GM19023 (cell line): ENCODE measurements around the gene DCAF8L2.
"Not testable (repeated sequence)": the region's sequence is repeated elsewhere in the genome, so short reads cannot be mapped to it uniquely, and the experiment has no call there.

ENCODE experiments used
- ATAC-seq: cut with Tn5 transposase; IDR thresholded peaks from one replicate; pipeline ENCODE4 v1.9.1; 2021; ENCODE audit warnings: mild to moderate bottlenecking, moderate library complexity; ENCODE audit not compliant: unreplicated experiment

Gene DCAF8L2

DNA sequence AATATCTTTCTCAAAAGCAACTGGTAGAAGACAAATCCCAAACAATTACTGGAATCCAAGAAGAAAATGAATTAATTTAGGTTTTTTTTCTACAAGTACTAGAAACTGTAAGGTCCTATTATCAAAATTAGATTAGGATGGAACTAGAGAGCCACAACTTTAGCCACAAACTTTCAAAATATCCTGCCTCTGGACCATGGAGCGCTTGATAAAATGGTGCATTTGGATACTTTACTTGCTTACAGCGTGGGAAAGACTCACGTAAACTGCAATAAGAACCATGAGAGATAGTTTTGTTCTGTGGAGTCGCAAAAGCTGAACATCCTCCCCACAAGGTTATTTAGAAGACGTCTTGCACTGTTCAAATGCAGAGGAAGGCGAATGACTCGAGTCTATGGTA, at the start of gene DCAF8L2:
Gene DCAF8L2 (plus strand): TSS at position 301 of the 400 bp plus-strand sequence. CDS start 156,552 bp downstream, outside the sequence.
- no peak for ATAC-seq

DNA sequence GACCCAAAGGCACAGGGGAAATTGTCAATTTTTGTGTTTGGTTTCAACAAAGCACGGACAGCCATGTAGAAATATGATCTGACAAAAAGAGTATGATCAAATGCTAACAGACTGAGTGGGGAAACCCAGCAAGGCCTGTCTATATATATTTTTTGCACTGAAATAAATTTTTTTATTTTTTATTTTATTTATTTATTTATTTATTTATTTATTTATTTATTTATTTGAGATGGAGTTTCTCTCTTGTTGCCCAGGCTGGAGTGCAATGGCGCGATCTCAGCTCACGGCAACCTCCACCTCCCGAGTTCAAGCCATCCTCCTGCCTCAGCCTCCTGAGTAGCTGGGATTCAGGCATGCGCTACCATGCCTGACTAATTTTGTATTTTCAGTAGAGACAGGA, 49.0 kb upstream of the DCAF8L2 start:
- ATAC-seq, result not testable (repeated sequence)

- ATAC-seq, result no peak
Measured at GRCh38 chrX:27548624-27549023, 41.5 kb upstream of the DCAF8L2 start.

DNA sequence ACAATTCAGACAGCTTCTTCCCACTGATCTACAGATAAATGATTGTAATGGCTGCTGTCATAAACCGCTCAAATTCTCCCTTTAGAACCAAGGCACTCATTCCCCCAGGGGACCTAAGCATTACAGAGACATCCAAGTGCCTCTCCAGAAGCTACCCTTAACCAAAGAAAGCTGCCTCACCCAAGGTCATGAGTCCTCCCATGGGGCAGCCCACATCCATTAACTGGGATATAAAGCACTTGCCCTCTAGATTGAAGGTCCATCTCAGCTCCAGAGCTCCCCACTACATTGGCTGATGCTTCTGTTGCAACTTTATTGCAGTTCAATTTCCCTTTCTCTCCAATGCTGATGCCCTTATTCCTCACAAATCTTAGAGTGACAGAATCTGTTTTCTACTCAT, 40.5 kb upstream of the DCAF8L2 start:
- ATAC-seq, result no peak

- no peak for ATAC-seq
Measured at GRCh38 chrX:27555514-27555913, 34.6 kb upstream of the DCAF8L2 start.

- no peak for ATAC-seq
Measured at GRCh38 chrX:27565992-27566391, 24.2 kb upstream of the DCAF8L2 start.

DNA sequence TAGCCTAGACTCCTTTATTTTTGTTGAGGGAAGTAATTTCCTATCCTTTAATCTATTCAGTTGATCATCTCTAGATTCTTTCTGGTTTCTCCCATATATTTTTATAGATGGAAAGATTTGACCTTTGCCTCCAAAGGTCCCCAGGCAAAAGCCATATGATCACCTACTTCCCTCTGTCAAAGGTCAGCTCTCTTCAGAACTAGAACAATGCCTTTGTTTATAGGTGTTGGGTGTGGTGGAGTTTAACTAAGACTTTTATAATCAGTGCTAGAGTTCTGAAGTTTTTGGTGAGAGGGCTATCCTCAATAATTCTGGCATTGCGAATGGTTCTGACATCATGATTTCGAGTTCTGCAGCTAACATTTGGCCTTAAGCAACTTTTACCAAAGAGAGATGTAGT, 19.0 kb upstream of the DCAF8L2 start:
- ATAC-seq, result no peak

- ATAC-seq, result no peak
Measured at GRCh38 chrX:27575565-27575964, 14.6 kb upstream of the DCAF8L2 start.

DNA sequence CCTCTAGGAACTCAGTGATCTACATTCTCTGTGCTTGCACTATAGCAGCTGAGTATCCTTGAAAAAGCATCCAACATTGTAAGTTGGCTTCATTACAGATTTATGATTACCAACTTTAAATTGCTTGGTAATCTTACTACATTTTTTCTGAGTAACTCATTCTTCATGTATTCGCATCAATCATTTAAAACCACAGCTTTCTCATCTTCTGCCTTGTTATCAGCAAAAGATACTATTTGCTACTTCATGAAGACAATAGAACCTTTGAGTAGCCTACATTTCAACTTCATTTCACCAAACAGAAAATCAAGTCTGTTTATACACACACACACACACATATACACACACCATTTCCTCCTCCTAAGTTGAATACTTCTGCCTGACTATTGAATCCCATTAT, 6.2 kb upstream of the DCAF8L2 start:
- ATAC-seq, result no peak

GRCh38 chrX:27591938-27592337, 1.8 kb downstream of the DCAF8L2 start:
- ATAC-seq, result no peak

GRCh38 chrX:27597508-27597907, 7.4 kb downstream of the DCAF8L2 start:
- no peak for ATAC-seq

DNA sequence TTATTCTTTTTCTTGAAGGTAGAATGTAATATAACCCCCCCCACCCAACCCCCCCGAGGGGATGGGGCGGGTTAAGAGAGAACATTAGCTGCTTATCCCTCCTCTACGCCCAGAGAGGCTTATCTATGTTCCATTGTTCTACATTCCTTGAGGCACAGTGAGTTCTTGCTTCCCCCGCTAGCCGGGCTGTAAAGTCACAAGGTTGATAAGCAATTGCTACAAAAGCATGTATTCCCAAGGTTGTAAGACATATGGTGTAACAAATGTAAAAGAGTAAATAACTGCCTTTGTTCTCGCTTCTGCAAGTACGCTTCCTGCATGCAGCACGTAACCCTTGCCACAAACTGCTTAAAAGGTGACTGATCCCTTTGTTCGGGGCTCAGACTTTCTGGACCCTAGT, 8.2 kb downstream of the DCAF8L2 start:
- no peak for ATAC-seq

GRCh38 chrX:27599928-27600327, 9.8 kb downstream of the DCAF8L2 start:
- no peak for ATAC-seq

DNA sequence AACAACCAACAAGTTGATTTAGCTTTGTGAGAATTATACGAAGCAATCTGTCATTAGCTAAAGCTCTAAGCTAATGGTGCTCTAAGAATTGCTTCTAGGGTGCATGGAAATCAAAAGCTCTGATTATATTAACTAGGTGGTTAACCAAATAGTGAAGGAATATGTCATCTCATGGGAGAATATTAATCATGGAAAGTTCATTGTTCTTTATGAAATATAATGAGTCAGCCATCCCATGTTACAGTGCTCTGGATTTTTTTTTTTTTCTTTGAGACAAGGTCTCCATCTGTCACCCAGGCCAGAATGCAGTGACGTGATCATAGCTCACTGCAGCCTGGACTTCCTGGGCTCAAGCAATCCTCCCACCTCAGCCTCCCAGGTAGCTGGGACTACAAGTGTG, 10.5 kb downstream of the DCAF8L2 start:
- no peak for ATAC-seq

DNA sequence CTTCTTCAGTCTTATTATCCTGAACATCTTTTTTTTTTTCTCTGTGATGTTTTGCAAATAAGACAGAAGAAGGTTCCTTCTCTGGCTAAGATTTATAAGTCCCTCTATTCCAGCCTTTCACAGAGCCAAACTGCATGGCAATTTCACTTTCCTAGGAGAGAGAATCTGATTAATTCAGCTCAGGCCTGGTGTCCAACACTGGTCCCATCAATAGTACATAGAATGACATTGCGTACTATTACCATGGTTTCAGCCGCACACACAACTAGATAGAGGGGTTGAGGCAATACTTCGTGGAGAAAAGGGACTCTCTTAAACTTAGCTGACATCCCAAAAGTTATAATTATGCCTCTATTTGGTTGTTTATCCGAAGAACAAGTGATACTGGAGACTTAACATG, 18.5 kb downstream of the DCAF8L2 start:
- no peak for ATAC-seq

DNA sequence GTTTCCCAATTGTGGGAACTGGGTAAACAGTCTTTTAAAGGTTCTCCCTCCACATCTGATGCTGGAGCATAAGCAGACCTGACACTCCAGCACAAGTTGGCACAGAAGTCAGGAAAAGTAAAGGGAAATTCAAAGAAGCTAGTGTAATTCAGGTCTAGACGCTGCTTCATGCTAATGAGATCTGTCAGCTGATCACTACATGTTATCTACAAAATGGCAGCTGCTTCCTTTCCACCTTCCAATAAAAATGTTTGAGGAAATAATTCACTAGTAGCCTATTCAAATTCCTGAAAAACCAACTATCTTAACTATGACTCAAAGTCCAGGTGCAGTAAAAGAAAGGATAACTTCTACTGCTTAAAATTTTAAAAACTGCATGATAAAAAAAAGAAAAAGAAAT, 29.3 kb downstream of the DCAF8L2 start:
- no peak for ATAC-seq

DNA sequence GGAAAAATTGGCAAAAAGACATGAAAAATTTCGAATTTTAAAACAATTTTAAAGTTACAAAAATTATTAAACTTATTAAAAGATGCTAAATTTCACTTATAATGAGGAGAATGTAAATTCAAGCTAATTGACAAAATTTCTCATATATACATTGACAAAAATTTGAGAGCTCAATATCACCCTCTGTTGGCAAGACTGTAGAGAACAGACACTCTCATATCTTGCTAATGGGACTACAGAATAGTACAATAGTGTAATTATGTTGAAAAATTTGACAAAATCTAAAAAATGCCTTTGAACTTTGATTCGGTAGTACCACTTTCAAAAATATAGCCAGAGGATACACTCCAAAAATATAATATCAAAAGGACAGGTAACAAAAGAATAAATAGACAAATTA, 29.8 kb downstream of the DCAF8L2 start:
- no peak for ATAC-seq

- no peak for ATAC-seq
Measured at GRCh38 chrX:27622883-27623282, 32.7 kb downstream of the DCAF8L2 start.

DNA sequence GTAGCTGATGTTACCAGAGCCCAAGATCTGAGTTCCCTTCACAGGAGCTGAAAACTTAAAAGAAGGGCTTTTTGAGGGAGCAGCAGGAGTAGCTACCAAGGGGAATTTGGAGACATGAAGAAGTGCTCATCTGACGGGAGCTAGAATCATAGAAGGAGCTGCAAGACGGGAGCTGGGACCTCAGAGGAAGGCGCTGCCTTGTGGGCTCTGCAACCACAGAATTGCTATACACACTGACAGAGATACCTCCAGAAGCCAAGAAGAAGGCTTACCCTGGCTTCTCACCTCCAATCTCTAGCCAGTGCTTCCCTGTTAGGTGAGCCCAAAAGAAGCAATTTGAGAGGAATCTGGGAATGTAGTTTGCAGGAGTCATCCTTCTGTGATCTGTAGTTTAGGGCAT, 35.9 kb downstream of the DCAF8L2 start:
- no peak for ATAC-seq

DNA sequence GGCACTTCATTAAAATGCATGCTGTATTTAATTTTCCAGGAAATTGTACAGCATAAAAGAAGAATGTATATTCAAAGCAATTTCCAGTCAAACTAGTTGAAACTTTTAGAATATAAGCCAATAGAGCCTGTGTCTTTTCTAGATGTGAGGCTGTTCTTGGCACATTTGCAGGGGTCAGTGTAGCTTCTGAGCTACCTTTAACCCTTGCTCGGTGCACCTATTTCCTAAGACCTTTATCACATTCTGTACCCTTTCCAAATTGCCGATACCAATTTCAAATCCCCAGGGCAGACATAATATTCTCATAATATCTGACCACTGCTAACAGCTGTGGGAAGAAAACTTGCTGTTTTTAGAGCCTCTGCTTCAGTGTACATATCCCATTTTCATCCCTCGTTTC, 43.2 kb downstream of the DCAF8L2 start:
- ATAC-seq, result no peak

- ATAC-seq, result no peak
Measured at GRCh38 chrX:27656581-27656980, 66.4 kb downstream of the DCAF8L2 start.

DNA sequence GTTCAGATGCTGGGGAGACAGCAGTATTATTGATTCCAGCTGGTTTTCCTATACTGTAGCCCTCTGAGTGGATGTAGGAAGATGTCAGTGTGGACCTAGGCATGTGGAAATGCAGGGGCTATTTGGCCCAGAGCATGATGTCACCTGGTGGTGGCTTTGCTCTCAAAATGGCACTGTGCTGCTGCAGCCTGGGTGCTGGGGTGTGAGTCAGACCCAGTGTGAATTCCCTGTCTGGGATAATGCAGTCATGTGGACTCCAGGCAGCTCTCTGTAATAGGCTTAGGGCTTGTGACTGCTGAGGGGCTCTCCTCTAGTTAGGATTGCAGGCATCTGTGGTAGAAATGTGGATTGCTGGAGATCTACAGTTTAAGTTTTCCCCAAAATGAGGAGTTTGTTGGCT, 70.7 kb downstream of the DCAF8L2 start:
- no peak for ATAC-seq

GRCh38 chrX:27671234-27671633, 81.1 kb downstream of the DCAF8L2 start:
- no peak for ATAC-seq

DNA sequence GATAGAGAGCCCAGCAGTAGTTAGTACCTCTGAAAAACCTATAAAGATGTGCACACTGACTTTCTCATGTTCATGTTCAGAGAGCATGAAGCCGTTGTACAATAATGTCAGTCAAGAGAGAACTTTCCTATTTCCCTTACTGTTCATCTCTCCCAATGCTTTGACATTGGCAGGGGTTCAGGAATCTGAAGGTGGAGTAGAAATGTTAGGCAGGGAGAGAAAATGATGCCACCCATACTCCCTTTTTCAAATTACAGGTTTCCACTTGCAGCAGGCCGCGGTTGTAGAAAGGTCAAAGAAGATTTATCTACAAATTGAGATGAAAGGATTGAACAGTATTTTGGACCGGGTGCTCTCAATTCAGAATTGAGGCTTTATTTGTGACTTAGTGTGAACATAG, 84.3 kb downstream of the DCAF8L2 start:
- no peak for ATAC-seq
